ENCODE results near the gene CENPK.

GRCh38 chr5:65468633-65469032 is 94.3 kb downstream of the CENPK start:
- TF ChIP-seq CTCF (IDR thresholded peaks at IDR 0.05 in 2 of 3, conservative IDR thresholded peaks at IDR 0.05 in 1 of 3; ENCODE audit: insufficient read depth in 2 of 3, low read depth in 1 of 3, low read length in 3 of 3) (no peak), SIX5 (IDR thresholded peaks at IDR 0.05; ENCODE audit: borderline replicate concordance in 1 of 2, insufficient read depth in 1 of 2, low read depth in 1 of 2, low read length in 2 of 2) (no peak), FOXM1 (IDR thresholded peaks at IDR 0.05; ENCODE audit: low read depth) (no peak), FOXM1 (CRISPR knock-in tag; IDR thresholded peaks at IDR 0.05; ENCODE audit: low read depth) (no peak), EZH2 (IDR thresholded peaks at IDR 0.05; ENCODE audit: borderline replicate concordance, low read depth, low read length) (no peak), ETS2 (tag; IDR thresholded peaks at IDR 0.05; ENCODE audit: borderline replicate concordance, poor library complexity, severe bottlenecking) (no peak), ZNF280B (CRISPR knock-in tag; IDR thresholded peaks at IDR 0.05) (no peak), PRPF4 (IDR thresholded peaks at IDR 0.05; ENCODE audit: insufficient read depth, low read depth, low read length, poor library complexity, severe bottlenecking) (no peak), EP300 (IDR thresholded peaks at IDR 0.05; ENCODE audit: low read length) (no peak)

Measured in K562 (cell line).